Measurements from ENCODE around the gene MMP28.

MMP28 gene

DNA sequence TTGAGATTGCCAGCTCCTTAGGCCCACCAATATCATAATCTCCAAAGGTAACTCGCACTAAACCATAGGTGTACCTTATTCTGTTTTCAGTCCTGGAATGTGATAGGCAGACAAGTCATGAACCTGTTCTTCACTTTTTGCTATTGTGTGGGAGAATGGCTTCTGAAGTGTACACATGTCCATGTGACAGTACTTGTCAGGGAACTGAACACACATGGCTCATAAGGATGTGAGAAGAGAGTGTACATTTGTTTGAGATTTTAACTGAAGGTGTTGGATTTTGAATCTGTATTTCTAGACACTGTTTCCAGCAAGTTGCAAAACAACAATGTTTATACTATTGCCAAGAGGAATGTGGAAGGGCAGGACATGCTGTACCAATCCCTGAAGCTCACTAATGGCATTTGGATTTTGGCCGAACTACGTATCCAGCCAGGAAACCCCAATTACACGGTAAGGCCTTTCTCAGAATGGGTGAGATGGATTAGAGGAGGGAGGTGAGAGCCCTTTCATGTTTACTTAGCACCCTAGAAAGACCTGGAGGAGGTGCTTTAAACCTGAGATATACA lies 78.5 kb downstream of the MMP28 start:
- DNase-seq, result no peak

GRCh38 chr17:35716173-35716572 lies 79.3 kb downstream of the MMP28 start:
- no peak for DNase-seq
